ENCODE data around the gene GPR62.

GPR62 gene

DNA sequence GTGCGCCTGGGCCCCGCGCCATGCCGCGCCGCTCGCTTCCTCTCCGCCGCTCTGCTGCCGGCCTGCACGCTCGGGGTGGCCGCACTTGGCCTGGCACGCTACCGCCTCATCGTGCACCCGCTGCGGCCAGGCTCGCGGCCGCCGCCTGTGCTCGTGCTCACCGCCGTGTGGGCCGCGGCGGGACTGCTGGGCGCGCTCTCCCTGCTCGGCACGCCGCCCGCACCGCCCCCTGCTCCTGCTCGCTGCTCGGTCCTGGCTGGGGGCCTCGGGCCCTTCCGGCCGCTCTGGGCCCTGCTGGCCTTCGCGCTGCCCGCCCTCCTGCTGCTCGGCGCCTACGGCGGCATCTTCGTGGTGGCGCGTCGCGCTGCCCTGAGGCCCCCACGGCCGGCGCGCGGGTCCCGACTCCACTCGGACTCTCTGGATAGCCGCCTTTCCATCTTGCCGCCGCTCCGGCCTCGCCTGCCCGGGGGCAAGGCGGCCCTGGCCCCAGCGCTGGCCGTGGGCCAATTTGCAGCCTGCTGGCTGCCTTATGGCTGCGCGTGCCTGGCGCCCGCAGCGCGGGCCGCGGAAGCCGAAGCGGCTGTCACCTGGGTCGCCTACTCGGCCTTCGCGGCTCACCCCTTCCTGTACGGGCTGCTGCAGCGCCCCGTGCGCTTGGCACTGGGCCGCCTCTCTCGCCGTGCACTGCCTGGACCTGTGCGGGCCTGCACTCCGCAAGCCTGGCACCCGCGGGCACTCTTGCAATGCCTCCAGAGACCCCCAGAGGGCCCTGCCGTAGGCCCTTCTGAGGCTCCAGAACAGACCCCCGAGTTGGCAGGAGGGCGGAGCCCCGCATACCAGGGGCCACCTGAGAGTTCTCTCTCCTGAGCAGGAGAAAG is 951 bp downstream of the GPR62 start:
- no peak for DNase-seq (ENCODE audit: low read depth)

DNA sequence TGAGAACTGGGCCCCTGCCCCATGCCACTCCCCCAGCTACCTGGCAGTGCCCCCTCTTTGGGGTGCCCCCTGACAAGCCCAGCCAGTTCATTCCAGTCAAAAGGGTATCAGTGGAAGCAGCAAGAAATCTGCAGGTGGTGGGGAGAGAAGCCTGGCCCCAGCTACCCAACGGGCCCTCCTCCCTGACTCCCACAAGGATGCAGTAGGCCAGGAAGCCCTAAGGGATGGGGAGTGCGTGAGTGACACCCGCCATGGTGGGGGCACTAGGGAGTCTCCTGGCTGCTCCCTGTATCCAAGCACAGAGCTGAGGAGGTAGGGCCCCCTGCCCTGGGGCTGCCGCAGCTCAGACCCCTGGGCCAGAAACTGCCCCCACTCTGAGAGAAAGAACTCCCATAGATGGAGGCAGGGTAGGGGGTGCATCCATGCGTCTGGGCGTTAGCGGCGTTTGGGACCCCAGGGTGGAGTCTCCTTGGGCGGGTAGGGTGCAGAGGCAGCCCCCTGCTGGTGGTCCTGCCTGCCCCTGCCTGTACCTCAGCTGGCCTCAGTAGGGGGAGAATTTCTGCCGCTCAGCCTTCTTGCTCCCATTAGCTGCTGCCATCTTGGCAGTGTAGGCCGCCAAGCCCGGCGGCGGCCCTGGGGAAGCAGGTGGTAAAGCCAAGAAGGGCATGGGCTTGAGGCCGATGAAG is 2.5 kb downstream of the GPR62 start:
- DNase-seq (ENCODE audit: low read depth) = no peak

DNA sequence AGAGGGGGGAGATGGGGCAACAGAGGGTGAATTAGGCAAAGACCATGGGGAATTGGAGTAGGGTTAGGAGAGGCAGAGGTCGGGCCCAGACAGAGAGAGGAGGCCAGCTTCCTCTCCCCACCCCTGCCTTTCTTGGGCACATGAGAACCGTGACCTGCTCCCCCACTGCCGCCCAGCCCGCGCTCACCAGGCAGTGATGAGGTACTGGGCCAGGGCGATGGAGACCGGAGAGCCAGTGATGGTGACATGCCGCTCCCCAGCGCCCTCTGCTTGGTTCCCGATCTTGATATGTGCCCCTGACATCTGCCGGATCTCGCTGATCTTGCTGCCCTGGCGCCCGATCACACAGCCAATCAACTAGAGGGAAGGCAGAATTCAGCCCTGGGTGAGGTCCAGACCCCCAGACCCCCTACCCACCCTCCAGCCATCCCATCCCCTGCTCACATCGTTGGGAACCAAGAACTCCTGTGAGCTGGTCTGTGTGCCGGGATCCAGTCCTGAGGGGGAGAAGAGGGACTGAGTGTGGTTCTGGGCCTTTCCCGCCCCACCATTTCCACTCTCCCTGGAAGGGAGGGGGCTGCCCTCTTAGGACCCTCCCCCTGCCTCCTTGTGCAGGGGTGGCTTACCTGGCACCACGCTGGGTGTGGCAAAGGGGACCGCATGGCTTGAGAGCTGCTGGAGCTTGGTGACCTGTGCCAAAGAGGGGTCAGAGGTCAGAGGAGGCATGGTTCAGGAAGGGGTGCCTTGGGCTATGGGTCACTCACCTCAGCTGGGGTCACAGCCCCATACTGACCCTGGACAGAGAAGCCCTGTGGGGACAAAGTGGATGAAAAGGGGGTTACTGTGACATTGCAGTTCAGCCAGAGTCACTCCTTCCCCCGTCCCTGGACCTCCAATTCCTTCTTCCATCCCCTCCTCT is 3.7 kb downstream of the GPR62 start:
- DNase-seq (ENCODE audit: low read depth) = no peak

DNA sequence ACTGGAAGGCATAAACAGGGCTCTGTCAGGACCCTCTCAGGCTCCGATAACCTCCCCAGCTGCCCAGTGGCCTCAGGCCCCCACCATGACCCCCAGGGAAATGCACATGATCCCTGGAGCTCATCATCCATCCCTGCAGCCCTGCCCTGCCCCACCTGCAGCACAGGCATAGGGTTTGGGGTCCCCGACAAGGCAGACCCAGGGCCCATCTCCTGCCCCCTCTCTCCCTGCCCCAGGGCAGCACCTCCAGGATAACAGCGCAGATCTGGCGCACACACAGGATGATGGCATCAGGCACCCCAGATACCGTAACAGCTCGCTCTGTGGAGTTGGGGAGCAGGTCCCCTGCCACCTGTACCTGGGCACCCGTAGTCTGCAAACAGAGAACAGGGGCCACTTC is 4.5 kb downstream of the GPR62 start:
- no peak for DNase-seq (ENCODE audit: low read depth)

DNA sequence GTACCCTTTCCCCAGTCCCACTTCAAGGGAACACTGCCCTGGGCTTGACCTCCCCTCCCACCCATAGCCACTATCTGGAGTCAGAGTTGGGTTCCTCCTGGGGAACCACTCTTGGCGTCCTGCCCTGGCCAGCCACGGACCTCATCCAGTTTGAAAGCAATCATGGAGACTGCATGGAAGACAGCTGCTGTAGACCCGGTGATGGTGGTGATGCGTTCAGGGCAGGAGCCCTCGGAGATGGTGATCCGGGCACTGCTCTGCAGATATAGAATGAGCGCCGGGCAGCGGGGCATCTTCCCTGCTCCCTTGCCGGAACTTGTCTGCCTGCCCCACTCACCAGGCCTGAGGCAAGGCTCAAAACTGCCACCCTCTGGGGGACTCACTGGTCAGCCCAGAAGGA is 5.2 kb downstream of the GPR62 start:
- DNase-seq (ENCODE audit: low read depth) = no peak

DNA sequence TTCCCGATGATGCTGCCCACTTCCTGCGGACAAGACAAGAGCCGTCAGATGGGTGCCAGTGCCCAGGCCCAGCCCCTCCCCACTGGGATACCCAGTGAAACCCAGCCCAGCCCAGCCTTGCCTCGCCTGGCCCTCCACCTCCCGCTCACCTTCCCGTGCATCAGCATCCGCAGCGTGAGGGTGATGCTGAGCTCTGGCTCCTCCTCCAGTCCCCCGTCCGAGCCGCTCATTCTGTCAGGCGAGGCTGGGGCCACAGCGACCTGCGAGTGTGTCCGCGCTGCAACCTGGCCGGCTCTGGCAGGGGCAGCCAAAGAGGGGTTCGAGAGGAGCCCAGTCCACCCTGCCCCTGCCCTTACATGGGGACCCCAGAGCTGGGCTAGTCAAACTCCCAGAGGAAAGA is 5.8 kb downstream of the GPR62 start:
- no peak for DNase-seq (ENCODE audit: low read depth)

DNA sequence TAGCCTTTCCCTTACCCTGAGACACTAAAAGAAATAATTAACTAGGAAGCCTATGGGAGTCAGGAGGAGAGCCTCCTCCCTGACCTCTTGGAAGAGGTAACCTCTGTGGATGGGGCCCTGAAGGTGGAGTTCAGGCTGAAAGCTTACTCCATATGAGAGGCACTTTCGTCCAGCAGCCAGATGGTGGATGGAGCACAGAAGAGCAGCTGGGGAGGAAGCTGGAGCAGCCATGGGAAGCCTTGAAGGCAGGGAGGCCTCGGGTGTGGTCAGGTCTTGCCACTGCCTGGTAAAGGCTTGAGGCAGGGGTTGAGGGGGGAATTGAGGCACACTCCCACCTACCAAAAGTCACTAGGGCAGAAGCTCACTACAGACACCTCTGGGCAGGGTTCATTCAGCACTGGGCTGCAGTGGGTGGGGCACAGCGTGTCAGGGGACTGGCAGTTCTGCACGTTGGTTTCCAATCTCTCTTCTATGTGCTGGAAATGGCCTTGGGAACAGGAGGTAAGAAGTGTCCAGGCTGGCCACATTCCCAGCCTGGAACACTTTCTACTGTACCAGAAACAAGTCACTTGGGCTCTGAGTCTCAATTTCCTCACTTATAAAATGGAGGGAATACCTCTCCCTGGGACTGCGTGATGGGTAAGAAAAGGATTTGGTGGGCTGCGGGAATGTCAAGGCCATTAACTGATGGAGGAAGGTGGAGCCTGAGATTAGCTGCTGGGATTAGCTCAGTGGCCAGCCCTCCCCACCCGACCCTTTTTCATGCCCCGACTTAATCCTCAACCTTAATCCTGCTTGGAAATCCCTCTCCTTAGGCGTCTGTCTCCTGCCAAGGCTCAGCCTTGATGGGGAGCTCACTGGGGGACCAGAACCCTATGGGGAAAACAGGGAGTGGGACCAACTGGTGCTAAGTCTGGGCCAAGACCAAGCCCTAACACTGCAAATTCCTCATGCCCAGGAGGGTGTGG is 6.7 kb downstream of the GPR62 start:
- DNase-seq (ENCODE audit: low read depth) = no peak

DNA sequence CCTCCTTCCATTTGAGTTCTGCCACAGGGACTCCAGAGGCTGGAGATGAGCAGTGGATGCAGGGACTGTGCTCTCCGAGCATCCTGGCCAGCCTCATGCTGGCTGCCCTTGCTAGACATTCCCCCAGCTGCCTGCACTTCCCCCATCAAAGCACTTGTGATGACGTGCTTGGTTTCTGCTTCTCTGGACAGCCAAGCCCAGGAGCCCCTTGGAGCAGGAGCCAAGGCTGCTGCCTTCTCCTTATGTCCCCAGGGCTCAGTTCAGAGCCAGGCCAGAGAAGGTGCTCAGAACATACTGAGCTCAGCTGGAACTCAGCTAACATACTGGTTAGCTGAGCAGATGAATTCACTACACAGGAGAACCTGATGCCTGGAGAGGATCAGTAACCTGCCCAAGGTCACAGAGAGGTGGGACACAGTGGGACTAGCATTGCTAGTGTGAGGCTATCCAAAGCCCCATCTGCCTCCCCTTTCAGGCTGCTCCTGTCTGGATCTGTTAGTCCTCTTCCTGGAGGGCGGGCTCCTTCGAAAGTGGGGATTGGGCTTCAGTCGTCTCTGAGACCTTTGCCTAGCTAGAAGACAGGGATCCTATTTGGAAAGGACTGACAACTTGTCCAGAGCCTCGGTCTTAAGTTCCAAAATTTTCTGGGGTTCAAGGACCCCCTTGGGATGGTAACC is 7.8 kb downstream of the GPR62 start:
- DNase-seq (ENCODE audit: low read depth) = no peak

DNA sequence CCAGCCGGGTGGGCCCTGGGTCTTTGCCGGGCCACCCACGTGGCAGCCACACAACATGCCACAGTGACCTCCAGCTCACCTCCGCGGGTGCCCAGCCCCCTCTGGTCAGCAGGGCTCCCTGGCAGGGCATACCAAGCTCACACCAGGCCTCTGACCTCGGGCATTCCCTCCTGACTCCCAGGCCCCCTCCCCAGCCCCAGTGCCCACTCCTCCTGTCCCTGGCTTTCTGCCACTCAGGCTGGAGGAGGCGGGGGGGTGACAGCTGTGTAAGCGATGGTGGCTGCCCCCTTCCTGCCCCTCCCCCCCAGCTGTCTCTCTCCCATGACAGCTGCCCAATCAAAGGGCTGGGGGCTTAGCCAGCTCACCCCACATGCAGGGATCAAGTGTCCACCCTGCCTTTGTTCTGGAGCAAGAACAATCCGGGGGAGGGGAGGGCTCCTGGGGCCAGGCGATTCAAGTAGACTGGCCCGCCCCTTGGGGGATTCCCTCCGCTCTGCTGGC is 8.8 kb downstream of the GPR62 start:
- no peak for DNase-seq (ENCODE audit: low read depth)

DNA sequence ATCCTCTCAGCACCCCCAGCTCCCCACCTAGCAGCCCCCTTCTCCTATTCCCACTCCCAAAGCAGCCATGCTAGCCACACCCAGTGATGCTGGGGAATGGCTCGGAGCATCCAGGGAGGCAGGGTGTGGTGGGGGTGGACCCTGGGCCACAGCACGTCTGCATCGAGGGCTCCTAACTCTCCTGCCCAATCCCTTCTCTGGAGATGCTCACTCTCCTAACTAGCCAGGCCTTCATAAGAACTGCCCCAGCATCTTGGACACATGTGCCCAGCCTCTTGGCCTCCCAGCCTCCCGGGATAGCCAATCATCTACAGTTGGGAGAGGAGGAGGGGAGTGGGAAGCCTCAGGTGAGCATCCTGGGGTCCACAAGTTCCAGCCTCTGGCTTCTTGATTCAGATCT is 9.3 kb downstream of the GPR62 start:
- DNase-seq (ENCODE audit: low read depth) = no peak

DNA sequence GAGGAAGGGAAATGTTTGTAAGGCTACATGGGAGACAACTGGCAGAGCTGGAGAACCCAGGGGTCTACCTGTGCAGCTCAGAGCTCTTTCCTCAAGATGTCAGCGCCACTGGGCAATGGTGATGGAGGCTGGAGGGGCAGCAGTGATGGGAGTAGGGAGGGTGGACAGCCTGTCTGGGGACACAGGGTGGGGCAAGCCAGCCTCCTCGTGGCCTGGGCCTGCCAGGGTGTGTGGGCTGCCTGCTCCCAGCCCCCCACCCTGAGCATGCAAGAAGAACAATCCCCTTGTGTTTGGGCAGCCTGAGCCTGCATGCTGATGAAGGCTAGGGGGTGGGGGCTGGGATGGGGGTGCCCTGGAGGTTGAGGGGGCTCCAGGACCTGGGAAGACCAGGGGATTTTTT is 10.8 kb downstream of the GPR62 start:
- no peak for DNase-seq (ENCODE audit: low read depth)

DNA sequence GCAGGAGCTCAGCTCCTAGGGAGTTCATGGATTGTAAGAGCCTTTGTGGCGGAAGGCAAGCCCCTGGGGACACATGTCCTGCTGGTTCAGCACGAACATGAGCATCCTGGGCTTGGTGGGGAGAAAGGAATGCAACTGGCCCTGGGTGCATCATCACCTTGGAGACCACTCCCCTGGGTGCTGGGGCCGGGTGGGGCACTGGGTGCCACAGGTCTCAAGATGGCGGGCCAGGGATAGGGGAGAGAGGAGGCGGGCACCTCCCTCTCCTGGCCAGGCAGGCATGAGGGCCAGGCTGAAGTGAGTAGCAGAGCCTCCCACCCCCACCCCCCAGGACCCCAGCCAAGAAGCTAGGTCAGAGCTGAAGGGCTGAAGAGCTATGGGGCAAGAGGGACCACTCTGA is 11.3 kb downstream of the GPR62 start:
- DNase-seq (ENCODE audit: low read depth) = no peak

DNA sequence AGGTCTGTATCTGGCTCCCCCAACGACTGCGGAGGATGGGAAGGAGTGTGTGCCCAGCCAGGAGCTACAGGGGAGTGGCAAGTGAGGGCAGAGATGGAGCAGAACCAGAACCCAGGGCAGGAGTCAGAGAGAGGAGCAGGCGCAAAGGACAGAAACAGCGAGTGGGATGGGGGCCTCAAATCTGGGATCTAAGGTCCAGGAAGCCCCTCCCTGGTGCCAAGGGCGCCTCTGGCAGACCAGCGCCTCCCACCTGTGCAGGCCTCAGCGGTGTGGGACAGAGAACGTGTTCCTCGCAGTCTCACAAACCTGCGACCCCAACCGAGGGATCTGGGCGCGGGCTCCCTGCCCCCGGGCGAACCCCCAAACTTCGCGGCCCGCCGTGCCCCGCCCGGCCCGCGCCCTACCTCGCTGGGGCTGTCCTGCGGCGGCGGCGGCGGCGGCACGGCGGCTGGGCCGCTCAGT is 11.8 kb downstream of the GPR62 start:
- no peak for DNase-seq (ENCODE audit: low read depth)

DNA sequence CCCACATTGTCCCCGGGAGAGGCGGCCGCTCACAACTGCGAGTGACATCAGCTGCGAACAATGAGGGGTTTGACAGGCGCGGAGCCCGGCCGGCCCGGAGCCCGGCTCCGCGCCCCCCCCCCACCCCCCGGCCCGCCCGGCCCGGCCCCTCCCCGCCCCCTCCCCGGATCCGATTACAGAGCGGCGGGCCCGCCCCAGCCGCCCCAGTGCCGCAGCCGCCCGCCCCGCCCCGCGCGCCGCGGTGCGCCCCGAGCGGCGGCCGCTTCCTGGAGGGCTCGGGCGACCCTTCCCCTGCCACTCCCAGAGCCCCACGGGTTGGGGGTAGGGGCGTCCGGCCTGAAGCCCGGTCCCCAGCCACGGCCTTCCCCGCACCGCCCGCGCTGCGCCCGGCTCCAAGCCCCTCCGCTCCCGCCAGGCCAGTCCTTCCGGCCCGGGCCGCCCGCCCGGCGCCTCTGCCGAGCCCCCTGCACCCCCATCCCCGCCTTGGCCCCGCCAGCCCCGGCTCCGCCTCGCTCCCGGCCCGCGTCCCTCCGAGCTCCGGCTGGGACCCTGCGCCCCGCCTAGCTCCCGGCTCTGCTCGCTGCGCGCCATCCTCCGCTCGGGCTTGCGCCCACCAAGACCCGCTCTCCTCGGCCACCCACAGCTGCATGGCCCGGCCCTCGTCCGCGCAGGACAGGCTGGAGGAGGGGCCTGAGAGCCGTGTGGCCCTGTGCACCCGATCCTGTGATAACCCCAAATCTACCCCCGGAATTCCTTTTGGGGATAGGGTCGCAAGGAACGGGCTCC is 12.4 kb downstream of the GPR62 start, which contains the start of gene PCBP4:
TSS of gene PCBP4 (minus strand) at position 71 of the 786 bp plus-strand sequence. CDS start 6,214 bp downstream, outside the sequence.
- DNase-seq (ENCODE audit: low read depth) = no peak

DNA sequence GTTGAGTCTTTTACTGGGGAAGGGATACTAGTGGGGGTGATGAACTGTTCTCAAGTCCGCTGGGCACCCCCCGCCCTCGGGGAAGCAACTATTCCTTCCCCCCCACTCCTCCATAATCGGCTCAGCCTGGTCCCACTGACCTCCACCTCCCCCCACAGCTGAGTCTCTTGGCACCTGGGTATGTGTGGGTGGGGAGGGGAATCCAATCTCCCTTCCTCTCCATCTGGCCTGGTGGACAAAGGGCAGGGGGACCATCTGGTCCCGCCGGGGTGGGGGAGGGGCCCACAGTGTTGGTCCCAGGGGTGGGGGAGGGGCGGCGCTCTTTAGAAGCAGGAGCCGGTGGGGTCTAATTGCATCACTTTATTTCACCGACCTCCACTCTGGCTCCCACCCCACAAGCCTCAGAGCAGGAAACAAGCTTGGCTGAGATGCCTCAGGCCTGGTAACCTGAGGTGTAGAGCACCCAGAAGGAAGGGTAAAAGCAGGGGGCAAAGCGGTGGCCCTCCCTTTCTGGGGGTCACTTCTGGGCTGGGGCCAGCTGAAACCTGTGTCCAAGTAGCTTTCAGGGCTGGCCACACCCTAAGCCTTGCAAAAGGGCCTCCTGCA is 13.1 kb downstream of the GPR62 start:
- no peak for DNase-seq (ENCODE audit: low read depth)

DNA sequence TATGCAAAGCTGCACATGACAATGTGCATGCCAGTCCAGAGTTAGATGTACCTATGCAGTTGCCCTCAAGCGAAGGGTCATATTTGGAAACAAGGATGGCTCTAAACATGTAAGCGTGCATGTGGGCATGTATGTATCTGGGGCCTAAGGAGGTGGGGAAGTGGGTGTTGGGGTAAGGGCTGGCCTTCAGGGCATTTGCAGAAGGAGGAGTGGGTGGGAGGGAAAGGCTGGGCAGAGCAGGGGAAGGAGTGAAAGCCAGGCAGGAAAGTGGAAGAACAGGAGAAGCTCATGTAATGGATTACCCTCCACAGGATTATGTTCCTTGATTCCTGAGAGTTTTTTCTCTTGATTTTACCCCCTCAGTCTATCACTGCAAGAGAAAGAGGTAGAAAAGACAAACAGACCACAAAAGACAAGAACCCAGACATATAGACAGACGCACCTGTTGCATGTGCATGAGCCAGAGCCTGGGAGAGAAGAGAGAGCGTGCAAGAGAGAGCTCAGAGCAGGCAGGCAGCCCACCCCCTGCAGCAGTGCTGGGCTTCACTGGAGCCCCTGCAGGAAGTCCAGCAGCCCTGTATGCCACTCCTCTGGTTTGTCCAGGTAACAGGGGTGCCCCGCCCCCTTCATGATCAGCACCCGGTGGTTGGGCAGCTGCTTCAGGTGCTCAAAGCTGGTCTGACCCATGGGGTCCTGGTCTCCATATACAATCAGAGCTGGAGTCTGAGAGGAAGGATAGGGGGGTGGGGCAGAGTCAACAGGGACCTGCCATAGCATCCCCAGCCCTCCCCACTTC is 13.9 kb downstream of the GPR62 start:
- no peak for DNase-seq (ENCODE audit: low read depth)

DNA sequence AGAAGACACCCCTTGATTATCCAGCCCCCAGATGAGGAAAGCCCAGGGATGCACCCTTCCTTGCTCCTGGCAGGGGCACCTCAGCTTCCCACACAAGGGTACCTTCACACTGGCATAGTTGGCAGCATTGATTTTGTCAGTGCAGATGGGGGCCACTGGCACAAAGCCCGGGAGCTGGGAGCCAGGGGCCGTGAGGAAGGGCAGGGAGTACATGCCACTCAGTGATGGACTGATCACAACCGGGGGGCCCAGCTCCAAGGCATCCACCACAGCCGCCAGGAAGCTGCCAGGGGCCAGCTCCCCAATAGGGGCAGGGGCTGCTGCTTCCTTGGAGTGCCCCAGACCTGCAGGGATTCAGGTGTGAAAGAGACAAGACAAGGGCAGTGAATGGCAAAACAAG is 14.7 kb downstream of the GPR62 start:
- no peak for DNase-seq (ENCODE audit: low read depth)

DNA sequence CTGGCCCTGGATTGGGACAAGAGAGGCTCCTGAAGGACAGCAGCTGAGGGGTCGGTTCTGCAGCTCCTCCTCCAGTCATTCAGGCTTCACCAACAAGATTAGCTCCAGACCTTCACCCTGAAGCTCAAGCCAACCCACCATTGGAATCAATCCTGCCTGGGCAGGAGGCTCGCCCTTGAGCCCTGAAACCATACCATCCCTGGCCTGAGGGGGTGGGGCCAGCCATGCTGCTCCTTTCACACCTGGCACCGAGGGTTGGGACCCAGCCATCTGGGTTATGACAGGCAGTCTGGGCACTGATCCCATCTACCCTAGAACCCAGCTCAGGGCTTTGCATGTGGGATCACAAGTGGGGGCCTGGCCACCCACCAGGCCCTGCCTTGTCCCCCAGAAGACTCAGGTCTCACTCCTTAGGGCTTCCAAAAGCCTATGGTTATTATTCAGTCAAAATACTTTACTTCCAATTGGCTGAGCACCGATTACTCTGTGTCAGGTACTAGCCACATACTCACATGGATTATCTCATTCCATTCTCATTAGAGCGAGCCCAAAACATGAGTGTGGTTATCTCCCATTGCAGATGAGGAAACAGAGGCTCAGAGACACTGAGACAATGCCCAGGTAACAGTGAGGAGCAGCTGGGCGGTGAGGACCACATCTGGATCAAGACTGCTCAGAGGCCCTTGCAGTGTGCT is 15.6 kb downstream of the GPR62 start:
- DNase-seq (ENCODE audit: low read depth) = no peak
